ENCODE measurements around the gene PLA2G4E. TPM values are rescaled to one million over a fixed set of nuclear protein-coding genes. Genes with fewer than 3 reads are reported as not detected.

PLA2G4E gene
- total and polyA plus RNA-seq, 3 experiments from 2014 or later = not detected

- H3K4me3 ChIP-seq (ENCODE audit: low read length) = no peak overlapping the region
- H3K4me1 ChIP-seq (ENCODE audit: insufficient read depth, low read length) = no peaks in the 10 kb centered on the region
- H3K9me3 ChIP-seq (ENCODE audit: low read length) = no peaks in the 10 kb centered on the region
- no peak for DNase-seq
- ChIA-PET POLR2A (no interaction called here), CTCF (no interaction called here)
- H3K36me3 Mint-ChIP-seq = peaks cover 4 to 10% (median 5%) of the 10 kb centered on the region in 3 donors
- peak overlapping the region in 4 of 8 donors; percentile 7 to 59 (median 26) for H3K27ac Mint-ChIP-seq
- no peaks in the 10 kb centered on the region for H3K9me3 Mint-ChIP-seq
- no peak overlapping the region for H3K4me3 Mint-ChIP-seq
- no peaks in the 10 kb centered on the region for H3K27me3 Mint-ChIP-seq
- H3K36me3 ChIP-seq (ENCODE audit: insufficient read depth, low read length) = no peaks in the 10 kb centered on the region
- H3K27me3 ChIP-seq (ENCODE audit: insufficient read depth, low read length, poor library complexity, severe bottlenecking) = no peaks in the 10 kb centered on the region
- peaks cover 19 to 27% (median 23%) of the 10 kb centered on the region in 3 donors for H3K4me1 Mint-ChIP-seq
- H3K27ac ChIP-seq (ENCODE audit: low read depth, low read length) = no peak overlapping the region
These were observed 59.1 kb downstream of the PLA2G4E start for GRCh38 chr15:41961595-41962202.

- H3K36me3 Mint-ChIP-seq = peaks cover 4 to 10% (median 5%) of the 10 kb centered on the region in 3 donors
- POLR2A ChIA-PET = interaction anchor here (0.7 kb wide), 1 partner anchor 20 kb away, joined by 6 read pairs; no protein-coding TSS in a partner anchor
These were observed 59.8 kb downstream of the PLA2G4E start for GRCh38 chr15:41961001-41961518.

GRCh38 chr15:41958002-41958420 lies 62.8 kb downstream of the PLA2G4E start:
- DNase-seq = no peak
- Histone ChIP-seq H3K27me3 (ENCODE audit: insufficient read depth, low read length, poor library complexity, severe bottlenecking) (no peaks in the 10 kb centered on the region), H3K27ac (ENCODE audit: low read depth, low read length) (no peak overlapping the region), H3K36me3 (ENCODE audit: insufficient read depth, low read length) (no peaks in the 10 kb centered on the region), H3K9me3 (ENCODE audit: low read length) (no peaks in the 10 kb centered on the region), H3K4me1 (ENCODE audit: insufficient read depth, low read length) (no peaks in the 10 kb centered on the region), H3K4me3 (ENCODE audit: low read length) (no peak overlapping the region)
- no peaks in the 10 kb centered on the region for H3K9me3 Mint-ChIP-seq
- H3K27me3 Mint-ChIP-seq = no peaks in the 10 kb centered on the region
- peaks cover 16 to 28% (median 17%) of the 10 kb centered on the region in 3 donors for H3K4me1 Mint-ChIP-seq
- H3K27ac Mint-ChIP-seq = peak overlapping the region in 1 of 8 donors; percentile 17
- ChIA-PET CTCF (interaction anchor here (1.3 kb wide), 1 partner anchor 63 kb away, joined by 3 read pairs; no protein-coding TSS in a partner anchor), POLR2A (no interaction called here)
- peaks cover 4 to 22% (median 5%) of the 10 kb centered on the region in 3 donors for H3K36me3 Mint-ChIP-seq
- no peak overlapping the region for H3K4me3 Mint-ChIP-seq

More at GRCh38 chr15:41961001-41961518, 59.8 kb downstream of the PLA2G4E start:
- Mint-ChIP-seq H3K4me1 (peaks cover 19 to 28% (median 19%) of the 10 kb centered on the region in 3 donors), H3K4me3 (no peak overlapping the region), H3K9me3 (no peaks in the 10 kb centered on the region), H3K27me3 (no peaks in the 10 kb centered on the region), H3K27ac (peak overlapping the region in 4 of 8 donors; percentile 7 to 59 (median 25))
- Histone ChIP-seq H3K36me3 (ENCODE audit: insufficient read depth, low read length) (no peaks in the 10 kb centered on the region), H3K27me3 (ENCODE audit: insufficient read depth, low read length, poor library complexity, severe bottlenecking) (no peaks in the 10 kb centered on the region), H3K4me1 (ENCODE audit: insufficient read depth, low read length) (no peaks in the 10 kb centered on the region), H3K27ac (ENCODE audit: low read depth, low read length) (no peak overlapping the region), H3K4me3 (ENCODE audit: low read length) (no peak overlapping the region), H3K9me3 (ENCODE audit: low read length) (no peaks in the 10 kb centered on the region)
- DNase-seq = no peak
- CTCF ChIA-PET = no interaction called here

- H3K27me3 Mint-ChIP-seq = no peaks in the 10 kb centered on the region
- no peak overlapping the region for H3K4me3 ChIP-seq (ENCODE audit: low read length)
- H3K36me3 ChIP-seq (ENCODE audit: insufficient read depth, low read length) = no peaks in the 10 kb centered on the region
- CTCF ChIA-PET = interaction anchor here (1.3 kb wide), 1 partner anchor 62 kb away, joined by 3 read pairs; no protein-coding TSS in a partner anchor
- no peak overlapping the region for H3K4me3 Mint-ChIP-seq
- no peaks in the 10 kb centered on the region for H3K27me3 ChIP-seq (ENCODE audit: insufficient read depth, low read length, poor library complexity, severe bottlenecking)
- no peak for DNase-seq
- H3K27ac ChIP-seq (ENCODE audit: low read depth, low read length) = no peak overlapping the region
- H3K9me3 ChIP-seq (ENCODE audit: low read length) = no peaks in the 10 kb centered on the region
- H3K9me3 Mint-ChIP-seq = no peaks in the 10 kb centered on the region
- peaks cover 4 to 30% (median 8%) of the 10 kb centered on the region in 3 donors for H3K36me3 Mint-ChIP-seq
- H3K4me1 Mint-ChIP-seq = peaks cover 16 to 27% (median 16%) of the 10 kb centered on the region in 3 donors
- peak overlapping the region in 1 of 8 donors; percentile 17 for H3K27ac Mint-ChIP-seq
- POLR2A ChIA-PET = no interaction called here
- H3K4me1 ChIP-seq (ENCODE audit: insufficient read depth, low read length) = no peaks in the 10 kb centered on the region
These were observed 63.6 kb downstream of the PLA2G4E start for GRCh38 chr15:41957021-41957897.

GRCh38 chr15:41955807-41956525 lies 64.9 kb downstream of the PLA2G4E start:
- ChIA-PET POLR2A (no interaction called here), CTCF (no interaction called here)
- no peaks in the 10 kb centered on the region for H3K9me3 ChIP-seq (ENCODE audit: low read length)
- DNase-seq = no peak
- no peak overlapping the region for H3K27ac ChIP-seq (ENCODE audit: low read depth, low read length)
- Mint-ChIP-seq H3K4me1 (peaks cover 8 to 16% (median 15%) of the 10 kb centered on the region in 3 donors), H3K4me3 (no peak overlapping the region), H3K27me3 (no peaks in the 10 kb centered on the region), H3K27ac (peak overlapping the region in 1 of 8 donors; percentile 29), H3K9me3 (no peaks in the 10 kb centered on the region), H3K36me3 (peaks cover 0 to 37% (median 6%) of the 10 kb centered on the region in 3 donors)
- no peaks in the 10 kb centered on the region for H3K4me1 ChIP-seq (ENCODE audit: insufficient read depth, low read length)
- no peaks in the 10 kb centered on the region for H3K27me3 ChIP-seq (ENCODE audit: insufficient read depth, low read length, poor library complexity, severe bottlenecking)
- H3K36me3 ChIP-seq (ENCODE audit: insufficient read depth, low read length) = peaks cover 8% of the 10 kb centered on the region
- no peak overlapping the region for H3K4me3 ChIP-seq (ENCODE audit: low read length)

GRCh38 chr15:41955100-41955499 lies 65.7 kb downstream of the PLA2G4E start:
- Mint-ChIP-seq H3K27me3 (no peaks in the 10 kb centered on the region), H3K9me3 (no peaks in the 10 kb centered on the region), H3K4me1 (peaks cover 8 to 19% (median 16%) of the 10 kb centered on the region in 3 donors), H3K36me3 (peaks cover 0 to 45% (median 10%) of the 10 kb centered on the region in 3 donors), H3K27ac (no peak overlapping the region), H3K4me3 (no peak overlapping the region)
- no peaks in the 10 kb centered on the region for H3K9me3 ChIP-seq (ENCODE audit: low read length)
- no peak overlapping the region for H3K4me3 ChIP-seq (ENCODE audit: low read length)
- H3K27me3 ChIP-seq (ENCODE audit: insufficient read depth, low read length, poor library complexity, severe bottlenecking) = no peaks in the 10 kb centered on the region
- ChIA-PET CTCF (no interaction called here), POLR2A (no interaction called here)
- H3K36me3 ChIP-seq (ENCODE audit: insufficient read depth, low read length) = peaks cover 14% of the 10 kb centered on the region
- H3K27ac ChIP-seq (ENCODE audit: low read depth, low read length) = no peak overlapping the region
- no peaks in the 10 kb centered on the region for H3K4me1 ChIP-seq (ENCODE audit: insufficient read depth, low read length)
- no peak for DNase-seq

- Histone ChIP-seq H3K9me3 (ENCODE audit: low read length) (no peaks in the 10 kb centered on the region), H3K27me3 (ENCODE audit: insufficient read depth, low read length, poor library complexity, severe bottlenecking) (no peaks in the 10 kb centered on the region), H3K36me3 (ENCODE audit: insufficient read depth, low read length) (peaks cover 15% of the 10 kb centered on the region), H3K27ac (ENCODE audit: low read depth, low read length) (no peak overlapping the region), H3K4me1 (ENCODE audit: insufficient read depth, low read length) (no peaks in the 10 kb centered on the region), H3K4me3 (ENCODE audit: low read length) (no peak overlapping the region)
- no peak overlapping the region for H3K4me3 Mint-ChIP-seq
- ChIA-PET POLR2A (no interaction called here), CTCF (interaction anchor here (1.1 kb wide), 1 partner anchor 16 kb away, joined by 4 read pairs; no protein-coding TSS in a partner anchor)
- no peak for DNase-seq
- peaks cover 8 to 19% (median 16%) of the 10 kb centered on the region in 3 donors for H3K4me1 Mint-ChIP-seq
- H3K9me3 Mint-ChIP-seq = no peaks in the 10 kb centered on the region
- H3K36me3 Mint-ChIP-seq = peaks cover 0 to 47% (median 8%) of the 10 kb centered on the region in 3 donors
- H3K27ac Mint-ChIP-seq = no peak overlapping the region
- H3K27me3 Mint-ChIP-seq = no peaks in the 10 kb centered on the region
These were observed 66.8 kb downstream of the PLA2G4E start for GRCh38 chr15:41954036-41954435.
